ENCODE data around the gene UBALD1. TPM values are rescaled to one million over a fixed set of nuclear protein-coding genes. Genes with fewer than 3 reads are reported as not detected.
A peak's percentile ranks its signal among the peaks of the same experiment; 100 is the strongest.

UBALD1 gene
- polyA plus RNA-seq, 3 donors, result 10.0 to 12.1 (median 10.2) TPM

DNA sequence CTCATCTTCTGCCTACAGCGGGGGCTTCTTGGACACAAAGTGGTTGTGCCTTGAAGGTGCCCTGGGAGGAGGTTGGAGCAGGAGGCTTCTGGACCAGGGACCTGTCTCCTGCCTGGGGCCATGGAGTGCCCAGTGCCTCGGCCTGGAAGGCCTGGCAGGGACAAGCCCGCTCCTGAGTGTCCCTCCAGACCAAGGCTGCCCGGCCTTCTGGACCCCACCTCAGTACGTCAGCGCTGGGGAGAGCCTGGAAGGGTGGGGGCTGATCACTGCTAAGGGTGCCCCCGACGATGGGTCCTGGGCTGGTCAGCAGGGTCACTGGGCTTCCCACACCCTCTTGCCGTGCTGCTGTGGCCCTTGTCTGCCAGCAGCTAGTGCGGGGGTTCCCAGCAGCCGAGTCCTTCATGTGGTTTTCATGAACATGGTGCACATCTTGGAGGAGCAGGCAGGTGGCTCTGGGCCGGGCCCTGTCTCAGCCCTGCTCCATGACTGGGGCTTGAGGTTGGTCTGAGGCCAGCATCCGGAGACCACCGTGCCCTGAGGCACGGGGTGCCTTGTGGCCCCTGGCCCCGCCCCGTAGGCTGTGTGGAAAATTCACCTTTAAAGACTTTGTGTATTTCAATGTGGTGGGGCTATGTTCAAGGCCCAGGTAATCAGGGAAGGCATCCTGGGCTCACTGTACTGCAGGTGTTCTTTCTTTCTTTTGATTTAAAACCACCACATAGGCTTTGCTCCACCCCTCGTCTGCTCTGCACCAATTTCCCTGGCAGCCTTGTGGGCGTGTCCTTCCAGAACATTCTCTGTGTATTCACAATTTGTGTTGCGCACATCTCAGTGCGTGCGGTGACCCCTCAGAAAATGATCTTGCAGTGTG is 32.3 kb upstream of the UBALD1 start:
- no peak for DNase-seq (ENCODE audit: low read depth in 3 of 3, low spot score in 2 of 3)

DNA sequence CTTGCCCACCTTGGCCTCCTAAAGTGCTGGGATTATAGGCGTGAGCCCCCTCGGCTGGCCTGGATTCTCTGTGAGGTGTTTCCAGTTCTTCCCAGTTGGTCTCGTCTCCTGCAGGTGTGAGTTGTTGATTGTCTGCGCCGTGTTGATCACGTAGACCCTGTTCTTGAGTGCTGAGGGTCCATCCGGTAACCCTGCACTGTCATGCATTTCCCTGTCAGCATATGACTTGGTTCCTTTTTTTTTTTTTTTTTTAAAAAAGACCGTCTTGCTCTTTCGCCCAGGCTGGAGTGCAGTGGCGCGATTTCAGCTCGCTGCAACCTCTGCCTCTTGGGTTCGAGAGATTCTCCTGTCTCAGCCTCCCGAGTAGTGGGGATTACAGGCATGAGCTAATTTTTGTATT is 27.2 kb upstream of the UBALD1 start:
- no peak for DNase-seq (ENCODE audit: low read depth in 3 of 3, low spot score in 2 of 3)

DNA sequence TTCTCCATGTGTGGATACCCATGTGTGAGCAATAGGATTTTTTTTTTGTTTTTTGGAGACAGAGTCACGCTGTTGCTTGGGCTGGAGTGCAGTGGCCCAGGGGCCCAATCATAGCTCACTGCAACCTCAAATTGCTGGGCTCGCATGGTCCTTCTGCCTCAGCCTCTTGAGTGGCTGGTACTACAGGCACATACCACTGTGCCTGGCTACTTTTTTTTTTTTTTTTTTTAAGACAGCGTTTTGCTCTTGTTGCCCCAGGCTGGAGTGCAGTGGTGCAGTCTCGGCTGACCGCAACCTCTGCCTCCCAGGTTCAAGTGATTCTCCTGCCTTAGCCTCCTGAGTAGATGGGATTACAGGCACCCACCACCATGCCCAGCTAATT is 26.6 kb upstream of the UBALD1 start:
- DNase-seq (ENCODE audit: low read depth in 3 of 3, low spot score in 2 of 3), result no peak

DNA sequence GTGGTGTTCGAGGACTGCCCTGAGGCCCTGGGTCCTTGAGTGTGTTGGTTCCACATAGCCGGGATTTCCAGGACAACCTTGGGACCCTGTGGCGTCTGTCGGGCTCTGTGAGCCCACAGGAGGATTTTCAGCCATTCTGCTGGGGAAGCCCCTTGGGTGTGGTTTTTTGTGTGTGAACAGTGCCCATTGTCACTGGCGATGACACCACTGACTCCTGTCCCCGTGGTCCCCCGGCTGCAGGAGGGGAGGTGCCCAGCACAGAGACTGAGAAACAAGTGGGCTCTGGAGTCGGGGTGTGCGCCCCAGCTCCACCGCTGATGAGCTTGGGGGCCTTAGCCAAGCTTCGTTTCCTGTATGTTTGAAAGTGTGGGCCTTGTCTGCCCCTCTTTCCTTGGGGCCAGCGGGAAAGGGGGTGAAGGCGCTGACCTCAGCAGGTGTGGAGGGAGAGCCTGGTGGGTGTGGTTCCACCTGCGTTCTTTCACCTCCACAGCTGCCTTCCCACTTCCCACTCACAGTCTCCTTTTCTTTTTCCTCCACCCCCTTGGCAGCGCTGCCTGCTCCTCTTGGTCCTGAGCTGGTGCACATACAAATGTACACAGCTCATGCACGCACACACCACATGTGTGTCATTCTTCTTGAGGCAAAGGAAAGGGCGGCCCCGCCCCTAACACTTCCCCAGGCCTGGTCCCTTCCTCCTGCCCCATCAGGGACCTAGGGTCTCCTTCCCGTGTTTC is 26.1 kb upstream of the UBALD1 start:
- no peak for DNase-seq (ENCODE audit: low read depth in 3 of 3, low spot score in 2 of 3)

DNA sequence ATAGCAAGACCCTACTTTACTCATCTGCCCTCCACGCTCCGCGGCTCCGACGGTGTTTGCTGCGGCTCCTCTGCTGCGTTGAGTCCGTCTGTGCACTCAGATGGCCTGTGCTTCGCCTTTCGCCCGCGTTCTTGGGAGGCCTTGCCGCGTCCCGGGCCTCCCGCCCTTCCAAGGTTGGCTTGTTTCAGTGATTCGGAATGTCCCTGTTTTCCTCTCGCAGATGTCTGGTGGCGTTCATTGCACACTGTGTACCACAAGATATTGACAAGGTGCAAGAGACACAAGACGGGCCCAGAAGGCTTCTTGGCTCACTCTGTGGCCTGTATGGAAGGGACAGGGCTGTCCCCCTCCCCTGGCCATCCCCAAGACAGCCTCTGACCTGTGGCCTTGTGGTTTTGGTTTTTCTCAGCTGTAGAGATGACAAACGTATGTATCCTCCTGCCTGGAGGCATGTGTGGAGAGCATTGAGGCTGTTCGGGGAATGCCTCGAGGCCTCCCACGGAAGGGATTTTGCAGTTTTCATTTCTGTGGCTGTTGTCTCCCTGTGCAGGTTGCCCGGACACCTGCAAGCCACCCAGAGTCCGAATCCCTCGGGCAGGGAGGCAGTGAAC is 25.3 kb upstream of the UBALD1 start:
- no peak for DNase-seq (ENCODE audit: low read depth in 3 of 3, low spot score in 2 of 3)

DNA sequence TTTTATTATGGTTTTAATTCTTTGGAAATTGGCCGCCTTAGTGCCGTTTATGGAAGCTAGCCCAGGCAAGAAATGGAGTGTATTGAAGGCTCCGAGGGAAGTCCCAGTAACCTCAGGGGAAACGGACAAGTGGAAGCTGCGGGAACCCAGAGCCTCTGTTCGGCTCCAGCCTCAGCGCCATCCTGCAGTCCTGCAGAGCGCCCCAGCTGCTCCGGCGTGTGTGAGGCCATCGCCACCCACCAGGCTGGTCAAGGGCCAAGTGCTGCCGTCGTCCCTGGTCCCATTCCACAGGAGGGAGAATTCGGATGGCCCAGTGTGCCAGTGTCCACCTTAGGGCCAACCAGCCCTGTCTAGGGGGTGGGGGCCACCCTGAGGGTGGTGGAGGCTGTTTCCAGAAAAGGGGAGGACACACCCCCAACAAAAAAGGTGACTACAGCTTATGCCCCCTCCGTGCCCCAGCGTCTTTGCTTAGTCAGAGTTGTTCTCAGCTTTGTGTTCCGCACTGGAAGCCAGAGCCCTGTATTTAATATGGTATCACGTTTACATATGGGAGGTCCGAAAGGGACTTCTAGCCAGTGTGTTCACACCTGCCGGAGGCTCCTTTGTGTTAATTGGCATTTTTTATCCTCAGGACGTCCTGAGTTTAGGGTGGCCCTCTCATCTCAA is 22.9 kb upstream of the UBALD1 start:
- DNase-seq (ENCODE audit: low read depth in 3 of 3, low spot score in 2 of 3), result no peak

DNA sequence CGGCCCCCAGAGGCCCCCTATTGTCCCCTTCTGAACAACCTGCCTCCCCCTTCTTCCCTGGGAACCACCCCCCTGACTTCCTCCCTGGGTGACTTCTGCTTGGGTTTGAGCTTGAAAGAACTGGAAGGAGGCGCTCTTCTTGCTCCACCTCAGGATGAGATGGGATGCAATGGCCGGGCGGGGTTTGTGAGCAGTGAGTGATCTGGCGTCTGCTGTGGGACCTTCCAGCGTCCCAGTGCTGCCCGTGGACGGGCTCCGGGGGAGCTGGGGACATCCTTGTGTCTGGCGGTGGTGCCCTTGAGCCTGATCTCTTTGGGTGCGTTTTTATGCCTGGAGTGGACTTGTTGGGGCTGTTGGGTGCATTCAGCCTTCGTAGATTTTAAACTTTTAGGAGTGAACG is 21.5 kb upstream of the UBALD1 start:
- DNase-seq (ENCODE audit: low read depth in 3 of 3, low spot score in 2 of 3), result no peak

DNA sequence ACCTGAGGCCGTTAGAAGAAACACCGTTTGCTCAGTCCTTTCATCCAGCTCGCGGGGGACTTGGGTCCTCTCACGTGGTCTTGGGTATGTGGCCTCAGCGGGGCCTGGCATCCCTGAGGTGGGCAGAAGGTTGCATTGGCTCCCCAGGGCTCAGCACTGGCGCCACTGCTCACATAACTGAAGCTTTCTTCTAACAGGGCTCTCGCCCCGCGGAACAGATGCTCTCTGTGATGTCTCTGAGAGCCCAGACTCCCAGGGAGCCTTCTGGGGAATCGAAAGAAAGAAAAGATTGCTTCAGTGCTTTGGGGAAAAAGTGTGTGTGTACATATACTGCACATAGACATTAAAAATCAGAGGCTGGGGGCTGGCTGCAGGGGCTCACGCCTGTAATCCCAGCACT is 20.1 kb upstream of the UBALD1 start:
- no peak for DNase-seq (ENCODE audit: low read depth in 3 of 3, low spot score in 2 of 3)

DNA sequence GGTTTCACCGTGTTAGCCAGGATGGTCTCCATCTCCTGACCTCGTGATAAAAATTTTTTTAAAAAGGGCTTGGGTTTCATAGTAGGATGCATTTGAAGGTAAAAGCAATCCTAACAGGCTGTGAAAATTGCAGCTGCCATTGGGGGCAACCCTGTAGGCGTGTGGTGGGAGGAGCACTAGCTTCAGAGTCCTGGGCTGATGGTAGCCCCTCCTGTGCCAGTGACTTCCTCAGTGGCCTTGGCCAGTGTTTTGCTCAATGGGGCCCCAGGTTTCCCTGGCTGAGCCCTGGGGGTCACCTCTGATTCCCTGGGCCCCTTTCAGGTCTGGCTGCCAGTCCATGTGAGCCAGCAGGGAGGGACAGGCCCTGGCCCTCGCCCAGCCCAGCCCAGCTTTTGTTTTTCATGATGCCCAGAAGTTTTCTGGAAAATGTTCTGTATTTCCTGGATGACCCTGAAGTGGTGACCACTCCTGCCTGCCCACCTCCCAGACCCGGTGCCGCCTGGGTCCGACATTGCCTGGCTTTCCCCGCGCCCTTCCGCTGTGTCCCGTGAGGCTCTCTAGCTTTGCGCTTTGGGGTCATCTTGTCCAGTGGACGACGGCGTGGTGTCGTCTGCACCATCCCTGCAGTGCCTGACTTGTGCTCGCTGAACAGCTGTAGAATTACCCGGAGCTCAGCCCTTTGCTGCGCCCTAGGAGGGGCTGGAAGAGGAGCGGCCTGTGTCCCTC is 19.4 kb upstream of the UBALD1 start:
- no peak for DNase-seq (ENCODE audit: low read depth in 3 of 3, low spot score in 2 of 3)

DNA sequence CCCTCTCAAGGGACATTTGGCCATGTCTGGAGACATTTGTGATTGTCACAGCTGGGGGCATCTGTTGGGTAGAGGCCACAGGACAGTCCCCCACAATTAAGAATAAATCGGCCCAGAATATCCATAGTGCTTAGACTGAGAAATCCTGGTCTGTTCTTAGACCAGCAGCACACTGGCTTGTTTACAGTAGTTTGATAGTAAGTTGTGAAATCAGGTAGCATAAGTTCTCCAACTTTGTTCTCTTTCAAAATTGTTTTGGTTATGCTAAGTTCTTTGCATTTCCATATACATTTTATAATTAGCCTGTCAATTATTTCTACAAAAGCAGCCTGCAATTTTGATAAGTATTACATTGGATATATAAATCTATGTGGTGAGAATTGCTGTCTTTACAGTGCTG is 16.8 kb upstream of the UBALD1 start:
- no peak for DNase-seq (ENCODE audit: low read depth in 3 of 3, low spot score in 2 of 3)

DNA sequence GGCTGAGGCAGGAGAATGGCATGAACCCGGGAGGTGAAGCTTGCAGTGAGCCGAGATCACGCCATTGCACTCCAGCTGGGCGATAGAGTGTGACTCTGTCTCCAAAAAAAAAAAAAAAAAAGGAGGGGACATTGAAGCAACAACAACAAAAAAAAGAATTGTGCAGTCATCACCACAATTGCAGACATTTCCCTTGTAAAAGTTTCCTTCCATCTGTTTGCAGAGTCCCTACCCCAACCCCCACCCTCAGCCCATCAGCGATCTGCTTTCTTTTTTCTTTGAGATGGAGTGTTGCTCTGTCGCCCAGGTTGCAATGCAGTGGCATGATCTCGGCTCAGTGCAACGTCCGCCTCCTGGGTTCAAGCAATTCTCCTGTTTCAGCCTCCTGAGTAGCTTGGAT is 13.6 kb upstream of the UBALD1 start:
- DNase-seq (ENCODE audit: low read depth in 3 of 3, low spot score in 2 of 3), result no peak

DNA sequence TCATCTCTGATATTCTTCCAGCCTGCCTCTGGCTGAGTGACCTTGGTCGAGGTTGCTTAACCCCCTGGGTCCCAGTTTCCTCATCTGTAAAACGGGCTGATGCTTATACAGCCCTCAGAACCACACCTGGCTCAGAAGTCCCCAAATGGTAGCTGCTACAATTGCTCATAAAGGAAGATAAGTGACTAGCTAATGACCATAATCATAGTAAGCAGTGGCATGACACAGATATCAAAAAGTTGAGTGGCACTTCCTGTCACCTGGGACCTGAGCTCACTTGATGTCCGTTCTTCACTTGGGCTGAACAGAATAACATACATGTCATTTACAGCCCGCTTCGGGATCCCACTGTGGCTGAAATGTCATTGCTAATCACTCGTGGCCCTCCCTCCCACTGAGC is 11.7 kb upstream of the UBALD1 start:
- DNase-seq (ENCODE audit: low read depth in 3 of 3, low spot score in 2 of 3), result no peak

DNA sequence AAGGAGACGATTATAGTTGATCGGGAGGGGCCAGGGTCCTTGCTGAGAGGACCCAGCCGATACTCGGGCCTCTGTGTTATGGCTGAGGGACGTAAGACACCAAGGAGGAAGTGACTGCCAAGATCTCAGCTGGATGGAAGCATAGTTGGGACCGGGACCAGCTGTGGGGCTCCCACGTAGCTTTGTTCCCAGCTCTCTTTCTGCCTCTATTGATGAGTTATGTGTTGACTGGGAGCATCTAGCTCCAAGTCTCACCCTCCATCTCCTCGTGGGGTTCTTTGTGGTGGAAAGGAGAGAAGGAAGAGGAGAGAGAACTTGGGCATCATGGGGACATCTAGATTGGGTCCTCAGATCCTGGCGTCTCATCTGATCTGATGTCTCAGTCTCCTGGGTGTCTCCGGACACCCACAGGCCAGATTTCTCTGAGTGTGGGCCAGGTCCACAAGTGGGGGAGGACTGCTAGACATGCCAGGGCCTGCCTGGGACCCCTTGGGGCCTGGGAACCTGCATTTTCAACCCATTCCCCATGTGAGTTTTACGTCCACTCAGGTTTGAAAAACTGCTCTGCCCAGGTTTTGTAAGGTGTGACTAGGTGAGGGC is 11.0 kb upstream of the UBALD1 start:
- DNase-seq (ENCODE audit: low read depth in 3 of 3, low spot score in 2 of 3), result no peak

DNA sequence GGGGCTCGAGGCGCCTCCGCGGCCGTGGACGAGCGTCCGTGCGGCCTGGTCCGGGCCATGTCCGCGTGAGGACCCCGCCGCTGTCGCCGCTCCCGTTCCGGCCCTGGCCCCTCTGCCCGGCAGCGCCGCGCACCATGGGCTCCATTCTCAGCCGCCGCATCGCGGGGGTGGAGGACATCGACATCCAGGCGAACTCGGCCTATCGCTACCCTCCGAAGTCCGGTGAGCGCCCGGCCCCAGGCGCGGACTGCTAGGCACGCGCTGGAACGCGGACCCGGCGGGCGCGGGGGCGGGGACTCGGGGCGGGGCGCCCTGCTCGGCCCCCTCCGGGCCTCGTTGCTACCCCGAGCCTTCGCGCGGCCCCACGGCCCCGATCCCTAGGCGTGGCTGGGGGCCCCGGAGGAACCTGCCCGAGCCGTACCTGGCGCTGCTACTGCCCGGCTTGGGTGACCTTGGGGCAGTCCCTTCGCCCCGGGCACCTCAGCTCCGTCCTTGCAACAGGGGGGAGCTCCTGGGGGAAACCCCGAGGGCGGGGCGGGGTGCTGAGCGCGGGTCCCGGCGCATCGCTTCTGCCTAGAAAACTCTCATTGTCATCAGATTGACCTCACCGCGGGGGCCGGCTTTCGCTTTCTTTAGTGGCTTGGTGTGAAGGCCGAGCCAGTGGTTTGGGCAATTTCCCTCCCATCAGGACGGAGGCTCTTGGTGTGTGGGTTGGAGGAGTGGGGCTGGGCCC is 10.3 kb upstream of the UBALD1 start:
- DNase-seq (ENCODE audit: low read depth in 3 of 3, low spot score in 2 of 3), result peak in 2 of 3 donors; percentile 31 to 45

DNA sequence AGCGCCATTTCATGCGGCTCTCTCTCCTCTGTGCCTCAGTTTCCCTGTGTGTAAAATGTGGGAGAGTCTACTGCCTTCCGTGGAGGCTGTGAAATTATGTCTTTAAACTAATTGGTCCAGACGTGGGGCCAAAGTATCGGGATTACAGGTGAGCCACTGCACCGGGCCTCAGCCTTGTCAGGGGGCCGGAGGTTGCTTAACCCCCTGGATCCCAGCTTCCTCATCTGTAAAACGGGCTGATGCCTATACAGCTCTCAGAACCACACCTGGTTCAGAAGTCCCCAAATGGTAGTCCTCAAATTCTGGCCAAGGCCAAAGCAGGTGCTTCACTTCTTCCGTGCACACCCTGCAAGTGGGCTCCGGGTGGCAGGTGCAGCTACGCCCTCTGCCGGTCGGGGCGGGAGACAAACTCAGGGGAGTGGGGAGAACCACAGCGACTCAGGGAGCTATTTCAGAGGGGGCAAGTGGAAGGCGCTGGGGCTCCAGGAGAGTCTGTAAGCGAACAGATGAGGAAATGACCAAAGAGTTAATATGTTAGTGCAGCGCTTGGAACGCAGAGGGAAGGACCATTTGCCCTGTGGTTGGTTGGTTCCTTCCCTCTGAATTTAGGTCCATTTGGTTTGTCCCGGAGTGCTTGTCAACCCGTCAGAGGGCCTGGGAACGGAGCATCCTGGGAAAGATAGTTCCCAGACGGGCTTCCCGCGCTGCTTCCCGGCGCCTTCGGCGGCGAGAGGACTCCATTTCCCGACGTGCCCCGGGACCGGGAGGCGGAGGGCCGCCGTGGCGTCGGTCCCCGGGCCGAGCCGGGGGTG is 9.5 kb upstream of the UBALD1 start, which contains the start of gene MGRN1:
Gene MGRN1, plus strand, starts transcription at position 812 of the 812 bp plus-strand sequence. CDS start 135 bp downstream, outside the sequence.
- DNase-seq (ENCODE audit: low read depth in 3 of 3, low spot score in 2 of 3), result peak; percentile 96 to 97 (median 97)

DNA sequence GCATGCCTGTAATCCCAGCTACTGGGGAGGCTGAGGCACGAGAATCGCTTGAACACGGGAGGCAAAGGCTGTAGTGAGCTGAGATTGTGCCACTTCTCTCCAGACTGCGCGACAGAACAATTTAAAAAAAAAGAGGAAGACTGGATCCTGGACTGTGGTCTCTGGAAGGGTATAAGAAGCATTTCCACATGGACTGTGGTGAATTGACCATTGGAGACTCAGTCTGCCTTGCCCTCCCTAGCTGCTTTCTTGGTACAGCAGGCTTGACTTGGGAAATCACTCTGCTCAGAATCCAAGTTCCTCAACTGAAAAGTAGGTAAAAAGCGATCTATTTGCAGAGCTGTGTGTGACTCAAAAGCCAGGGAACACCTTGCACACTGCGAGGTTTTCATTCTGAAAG is 8.9 kb upstream of the UBALD1 start:
- DNase-seq (ENCODE audit: low read depth in 3 of 3, low spot score in 2 of 3), result no peak

DNA sequence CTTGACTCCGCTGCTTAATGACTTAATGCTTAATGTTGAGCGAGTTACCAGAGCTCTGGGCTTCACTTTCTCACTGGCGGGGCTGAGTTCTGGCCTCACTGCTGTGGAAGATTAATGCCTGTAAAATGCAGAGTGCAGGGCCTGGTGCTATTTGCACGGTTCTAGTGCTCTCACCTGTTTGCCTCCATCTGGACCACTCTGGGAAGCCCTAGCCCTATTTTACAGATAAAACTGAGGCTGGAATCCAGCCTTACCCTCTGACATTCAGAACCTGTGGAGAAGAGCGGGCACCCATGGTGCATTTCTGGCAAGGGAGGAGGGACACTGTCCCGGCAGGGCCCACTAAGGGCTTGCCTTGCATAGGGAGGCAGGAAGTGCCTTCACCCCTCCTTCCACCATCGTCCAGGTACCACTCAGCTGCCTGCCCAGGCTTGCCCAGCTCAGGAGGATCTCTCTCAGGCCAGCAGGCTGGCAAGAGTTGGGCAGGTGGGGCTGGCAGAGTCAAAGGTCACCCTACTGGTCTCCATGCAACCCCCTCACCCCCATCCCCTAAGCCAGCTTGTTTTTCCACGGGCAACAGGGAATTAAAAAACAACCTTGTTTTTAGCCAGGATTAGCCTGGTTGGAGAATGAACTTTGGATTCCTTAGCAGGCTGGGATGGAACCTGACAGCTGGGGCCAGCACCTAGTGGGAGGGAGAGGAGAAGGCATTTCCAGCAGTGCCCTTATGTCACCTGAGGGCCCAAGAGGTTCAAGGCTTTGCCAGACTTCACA is 4.1 kb upstream of the UBALD1 start:
- no peak for DNase-seq (ENCODE audit: low read depth in 3 of 3, low spot score in 2 of 3)

DNA sequence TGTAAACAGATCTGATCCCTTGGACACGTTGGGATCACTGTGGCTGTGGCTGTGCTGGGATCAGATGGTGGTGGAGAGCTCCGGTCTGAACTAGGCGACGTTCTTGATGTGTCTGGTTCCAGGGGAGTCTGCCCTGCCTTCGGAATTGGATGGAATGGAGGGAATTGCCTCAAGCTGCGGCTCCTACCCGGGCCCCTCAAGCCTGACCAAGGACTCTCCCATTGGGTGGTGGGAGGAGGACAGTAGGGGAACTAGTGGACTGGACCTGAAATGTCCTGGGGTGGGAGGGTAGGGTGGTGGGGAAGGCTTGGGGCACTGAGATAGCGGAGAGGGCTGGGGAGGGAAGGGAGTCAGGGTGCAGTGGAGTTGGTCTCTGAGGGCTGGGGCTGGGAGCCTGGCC is 3.2 kb upstream of the UBALD1 start:
- DNase-seq (ENCODE audit: low read depth in 3 of 3, low spot score in 2 of 3), result no peak

All from right renal cortex interstitium (tissue), 3 donors.